GM11168 (cell line): ENCODE data around the gene TPO.
"Not testable (repeated sequence)": the region's sequence is repeated elsewhere in the genome, so short reads cannot be mapped to it uniquely, and the experiment has no call there.

Source experiments
- in situ Hi-C: fragments of 300-500 bp; cut with MboI; formaldehyde crosslinking; loops from one replicate; pipeline ENCODE4 v1.12.0; 2022; ENCODE audit warnings: low sequenced_read_pairs; ENCODE audit not compliant: unreplicated experiment

TPO gene

GRCh38 chr2:1568345-1568668 lies 155.0 kb downstream of the TPO start:
- in situ Hi-C loops = loop anchor here (25.0 kb wide), 1 partner anchor 706 kb away; no protein-coding TSS in a partner anchor

GRCh38 chr2:1569879-1570450 lies 156.7 kb downstream of the TPO start:
- in situ Hi-C loops = loop anchor here (25.0 kb wide), 1 partner anchor 708 kb away; no protein-coding TSS in a partner anchor

- in situ Hi-C loops = loop anchor here (25.0 kb wide), 1 partner anchor 709 kb away; no protein-coding TSS in a partner anchor
These were observed 158.5 kb downstream of the TPO start for GRCh38 chr2:1571477-1572417.

- in situ Hi-C loops = loop anchor here (25.0 kb wide), 1 partner anchor 710 kb away; no protein-coding TSS in a partner anchor
These were observed 159.4 kb downstream of the TPO start for GRCh38 chr2:1572638-1573037.

GRCh38 chr2:1577846-1578245 lies 164.6 kb downstream of the TPO start:
- in situ Hi-C loops = no loop called here

GRCh38 chr2:1581257-1581964 lies 168.1 kb downstream of the TPO start:
- in situ Hi-C loops = not testable (repeated sequence)

- in situ Hi-C loops = no loop called here
These were observed 168.8 kb downstream of the TPO start for GRCh38 chr2:1581965-1582625.

- in situ Hi-C loops = no loop called here
These were observed 169.7 kb downstream of the TPO start for GRCh38 chr2:1582891-1583341.

- in situ Hi-C loops = no loop called here
These were observed 170.8 kb downstream of the TPO start for GRCh38 chr2:1584051-1584531.

- in situ Hi-C loops = no loop called here
These were observed 171.6 kb downstream of the TPO start for GRCh38 chr2:1584691-1585485.

GRCh38 chr2:1585635-1586034 lies 172.4 kb downstream of the TPO start:
- in situ Hi-C loops = no loop called here

- in situ Hi-C loops = no loop called here
These were observed 173.1 kb downstream of the TPO start for GRCh38 chr2:1586251-1586922.

- in situ Hi-C loops = no loop called here
These were observed 173.9 kb downstream of the TPO start for GRCh38 chr2:1586923-1587840.

- in situ Hi-C loops = no loop called here
These were observed 175.1 kb downstream of the TPO start for GRCh38 chr2:1588051-1588977.

GRCh38 chr2:1588978-1589621 lies 175.8 kb downstream of the TPO start:
- in situ Hi-C loops = no loop called here
